GM19351 (cell line): ENCODE data around the gene SIN3A.
"Not testable (repeated sequence)": the region's sequence is repeated elsewhere in the genome, so short reads cannot be mapped to it uniquely, and the experiment has no call there.

Source experiments
- ATAC-seq: cut with Tn5 transposase; IDR thresholded peaks from one replicate; pipeline ENCODE4 v1.9.1; 2021; ENCODE audit warnings: mild to moderate bottlenecking, moderate library complexity; ENCODE audit not compliant: unreplicated experiment

SIN3A gene

DNA sequence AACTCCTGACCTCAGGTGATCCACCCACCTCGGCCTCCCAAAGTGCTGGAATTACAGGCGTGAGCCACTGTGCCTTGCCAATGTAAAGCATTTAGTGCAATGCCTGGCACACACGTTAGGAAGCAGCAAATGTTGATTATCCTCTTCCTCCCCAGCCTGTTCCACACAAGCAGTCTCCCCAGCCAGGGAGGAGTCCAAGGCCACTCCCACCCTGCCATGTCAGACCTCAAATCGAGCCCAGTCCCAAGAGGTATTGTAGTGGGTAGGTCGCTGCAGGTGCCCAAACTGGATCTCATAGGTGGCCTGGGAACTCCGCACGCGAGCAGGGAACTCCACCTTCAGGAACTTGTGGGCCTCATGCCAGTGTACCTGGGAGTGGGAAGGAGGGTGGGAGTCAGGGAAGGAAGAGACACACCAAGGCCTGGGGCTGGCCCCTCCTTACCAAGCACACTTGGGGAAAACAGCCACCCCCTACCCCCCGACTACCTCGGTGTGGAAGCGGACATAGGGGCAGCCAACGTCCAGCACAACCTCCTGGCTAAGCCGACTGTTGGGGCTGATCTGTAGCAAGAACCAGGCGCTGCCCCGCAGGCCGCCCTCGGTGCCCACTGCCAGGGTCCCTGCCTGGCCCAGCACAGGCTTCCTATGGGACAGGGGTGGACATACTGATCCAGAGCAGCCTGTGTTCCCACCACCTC lies 93.4 kb downstream of the SIN3A start:
- ATAC-seq: no peak

DNA sequence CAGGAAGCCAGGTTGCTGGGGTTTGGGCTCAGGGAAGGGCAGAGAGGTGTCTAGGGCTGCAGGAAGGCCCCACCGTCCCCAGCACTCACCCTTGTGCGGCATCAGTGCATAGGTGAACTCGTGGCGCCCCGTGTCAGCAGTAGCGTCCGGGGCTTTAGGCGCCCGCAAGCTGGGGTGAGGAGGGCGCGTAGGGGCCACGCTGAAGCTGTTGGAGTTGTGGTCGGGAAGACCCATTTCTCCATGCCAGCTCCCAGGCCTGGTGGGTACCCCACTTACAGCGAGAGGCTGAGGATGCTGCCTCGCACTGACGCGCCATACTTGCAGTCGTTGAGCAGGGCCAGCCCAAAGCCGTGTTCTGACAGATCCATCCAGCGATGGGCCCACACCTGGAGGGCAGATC lies 95.0 kb downstream of the SIN3A start:
- ATAC-seq: no peak

DNA sequence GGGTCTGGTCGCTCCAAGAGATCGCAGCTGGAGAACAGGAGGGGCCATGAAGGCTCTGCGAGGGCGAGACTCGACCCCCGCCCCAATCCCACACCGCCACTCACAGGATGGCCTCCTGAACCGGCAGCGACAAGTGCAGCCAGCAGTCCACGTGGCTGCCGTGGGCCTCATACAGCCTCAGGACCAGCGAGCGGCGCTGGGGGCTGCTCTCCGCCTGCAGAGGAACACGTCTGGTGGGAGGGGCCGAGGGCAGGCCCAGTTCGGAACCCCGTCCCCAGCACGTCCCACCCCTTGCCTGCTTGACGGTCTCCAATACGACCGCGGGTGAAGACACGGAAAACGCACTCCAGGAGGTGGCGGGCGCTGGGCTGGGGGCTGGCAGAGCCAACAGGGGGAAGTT lies 95.5 kb downstream of the SIN3A start:
- ATAC-seq: no peak

DNA sequence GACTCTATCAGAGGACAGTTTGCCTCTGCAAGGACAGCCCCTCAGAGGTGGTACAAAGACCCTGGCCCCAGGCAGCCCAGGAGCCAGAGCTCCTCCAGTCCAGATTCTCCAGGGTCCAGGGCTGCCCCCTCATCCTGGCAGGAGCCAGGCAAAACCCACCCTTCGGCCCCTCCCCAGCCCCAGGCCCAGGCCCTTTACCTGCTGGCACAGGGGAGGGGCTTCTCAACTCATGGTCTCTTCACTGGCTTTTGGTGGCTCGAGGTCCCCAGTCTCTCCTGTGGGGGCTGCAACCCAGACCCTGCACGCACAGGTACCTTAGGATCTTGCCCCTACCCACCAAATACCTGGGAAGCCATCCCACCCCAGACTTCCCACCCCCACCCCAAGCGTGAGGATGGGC lies 96.1 kb downstream of the SIN3A start:
- ATAC-seq: no peak

DNA sequence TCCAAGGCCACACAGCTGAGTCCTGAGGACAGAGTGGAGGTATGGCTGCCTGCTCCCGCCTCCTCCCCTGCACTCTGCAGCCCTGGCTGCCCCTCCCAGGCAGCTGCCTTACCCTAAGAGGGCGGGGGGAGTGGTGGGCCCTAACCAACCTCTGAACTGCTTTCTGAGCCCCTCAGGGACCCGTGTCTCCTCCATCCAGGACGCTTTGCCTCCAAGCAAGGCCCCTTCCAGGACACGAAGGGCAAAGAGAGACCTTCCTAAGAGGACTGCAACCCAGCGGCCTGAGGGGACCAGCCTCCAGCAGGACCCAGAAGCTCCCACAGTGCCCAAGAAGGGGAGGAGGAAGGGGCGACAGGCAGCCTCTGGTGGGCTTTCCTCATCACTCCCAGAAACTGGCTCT lies 97.0 kb downstream of the SIN3A start:
- no peak for ATAC-seq

DNA sequence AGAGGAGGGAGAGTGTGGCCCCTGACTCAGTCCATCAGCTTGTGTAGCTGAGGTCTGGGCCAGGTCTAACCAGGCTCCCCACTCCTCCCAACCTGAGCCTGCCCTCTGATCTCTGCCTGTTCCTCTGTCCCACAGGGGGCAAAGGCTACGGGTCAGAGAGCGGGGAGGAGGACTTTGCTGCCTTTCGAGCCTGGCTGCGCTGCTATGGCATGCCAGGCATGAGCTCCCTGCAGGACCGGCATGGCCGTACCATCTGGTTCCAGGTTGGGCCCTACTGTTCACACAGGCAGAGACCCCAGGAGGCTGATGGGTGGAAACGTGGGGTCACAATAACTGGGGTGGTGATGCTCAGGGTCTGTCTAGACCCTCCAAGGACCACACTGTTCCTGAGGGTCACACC lies 97.9 kb downstream of the SIN3A start:
- ATAC-seq: no peak

DNA sequence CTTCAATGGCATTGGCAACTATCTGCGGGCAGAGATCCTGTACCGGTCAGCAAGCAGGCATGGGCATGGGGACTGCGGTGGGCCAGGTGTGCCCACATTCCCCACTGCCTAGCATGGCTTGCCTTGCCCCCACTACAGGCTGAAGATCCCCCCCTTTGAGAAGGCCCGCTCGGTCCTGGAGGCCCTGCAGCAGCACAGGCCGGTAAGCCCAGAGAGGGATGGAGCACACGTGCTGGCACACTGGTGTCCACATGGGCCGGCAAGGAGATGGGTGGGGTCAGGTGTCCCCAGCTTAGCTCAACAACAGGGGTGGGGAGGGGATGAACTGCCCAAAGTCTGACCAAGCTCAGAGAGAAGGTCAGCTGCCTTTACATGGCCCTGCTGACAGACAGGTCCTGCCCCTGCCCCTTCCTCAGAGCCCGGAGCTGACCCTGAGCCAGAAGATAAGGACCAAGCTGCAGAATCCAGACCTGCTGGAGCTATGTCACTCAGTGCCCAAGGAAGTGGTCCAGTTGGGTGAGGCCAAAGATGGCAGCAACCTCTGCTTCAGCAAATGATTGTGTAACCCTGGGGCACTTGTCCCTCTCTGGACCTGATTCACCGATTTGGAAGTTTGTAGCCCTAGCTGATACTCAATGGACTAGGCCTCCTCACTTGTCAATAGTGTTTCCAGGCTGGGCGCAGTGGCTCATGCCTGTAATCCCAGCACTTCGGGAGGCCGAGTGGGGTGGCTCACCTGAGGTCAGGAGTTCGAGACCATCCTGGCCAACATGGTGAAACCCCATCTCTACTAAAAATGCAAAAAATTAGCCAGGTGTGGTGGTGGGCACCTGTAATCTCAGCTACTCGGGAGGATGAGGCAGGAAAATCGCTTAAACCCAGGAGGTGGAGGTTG lies 99.1 kb downstream of the SIN3A start:
- no peak for ATAC-seq

DNA sequence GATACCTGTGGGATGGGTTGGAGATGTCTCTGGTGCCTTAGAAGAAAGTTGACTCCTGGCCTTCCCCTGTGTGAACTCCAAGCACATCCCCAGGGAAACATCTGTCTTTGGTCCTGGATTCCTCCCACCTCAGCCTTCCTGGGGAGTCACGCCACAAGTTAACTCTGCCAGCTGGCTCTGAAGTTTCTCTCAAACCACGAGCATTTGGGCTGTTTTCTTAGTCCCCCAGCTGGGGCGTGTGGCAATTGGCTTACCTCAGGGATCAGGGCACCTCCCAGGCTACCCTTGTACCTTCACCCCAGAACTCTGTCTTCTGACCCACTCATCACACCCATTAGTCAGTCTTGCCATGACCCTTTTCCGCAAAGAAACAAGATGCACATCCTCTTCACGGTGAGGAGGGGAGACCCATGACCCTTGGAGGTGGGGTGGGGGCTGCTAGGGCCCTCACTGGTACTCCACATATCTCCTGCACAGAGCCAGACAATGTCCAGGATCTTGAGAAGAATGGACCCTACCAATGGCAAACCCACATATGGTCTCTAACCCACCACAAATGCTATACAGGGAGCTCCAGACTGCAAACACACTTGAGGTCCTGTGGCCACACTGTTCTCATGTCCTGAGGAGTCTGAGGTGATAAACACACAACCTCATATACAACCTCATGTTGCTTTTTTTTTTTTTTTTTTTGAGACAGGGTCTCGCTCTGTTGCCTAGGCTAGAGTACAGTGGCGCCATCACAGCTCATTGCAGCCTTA lies 100.7 kb downstream of the SIN3A start:
- ATAC-seq: no peak

DNA sequence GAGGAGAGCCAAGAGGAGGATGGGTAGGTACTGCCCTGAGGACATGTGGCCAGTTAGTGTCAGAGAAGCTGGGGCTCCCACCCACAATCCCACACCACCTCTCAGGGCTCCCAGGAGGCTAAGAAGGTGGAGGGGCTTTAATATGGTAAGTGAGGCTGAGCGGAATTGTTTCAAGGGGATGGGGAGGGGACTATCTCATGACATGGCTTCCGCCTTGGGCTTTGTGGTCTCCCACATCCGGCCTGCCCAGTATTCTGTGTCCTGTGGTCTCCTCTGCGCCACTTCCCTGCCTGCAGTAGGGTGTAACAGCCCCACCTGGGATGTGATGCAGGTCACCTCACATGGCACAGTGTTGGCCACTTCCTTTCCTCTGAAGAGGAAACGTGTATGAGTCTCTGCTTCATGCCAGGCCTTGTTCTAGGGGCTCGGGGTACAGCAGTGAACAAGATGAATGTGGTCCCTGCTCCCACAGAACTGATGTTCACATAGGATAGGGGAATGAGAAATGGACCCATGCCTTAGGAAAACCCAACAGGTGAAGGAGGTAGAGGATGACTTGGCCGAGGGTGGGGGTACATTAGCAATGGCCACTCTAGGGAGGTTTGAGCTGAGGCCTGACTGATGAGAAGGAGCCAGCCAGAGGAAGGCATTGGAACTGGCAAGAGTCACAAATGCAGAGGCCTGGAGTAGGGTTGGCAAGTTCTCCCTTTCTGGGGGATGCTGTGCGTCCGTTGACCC lies 101.5 kb downstream of the SIN3A start:
- ATAC-seq: peak; percentile 62

DNA sequence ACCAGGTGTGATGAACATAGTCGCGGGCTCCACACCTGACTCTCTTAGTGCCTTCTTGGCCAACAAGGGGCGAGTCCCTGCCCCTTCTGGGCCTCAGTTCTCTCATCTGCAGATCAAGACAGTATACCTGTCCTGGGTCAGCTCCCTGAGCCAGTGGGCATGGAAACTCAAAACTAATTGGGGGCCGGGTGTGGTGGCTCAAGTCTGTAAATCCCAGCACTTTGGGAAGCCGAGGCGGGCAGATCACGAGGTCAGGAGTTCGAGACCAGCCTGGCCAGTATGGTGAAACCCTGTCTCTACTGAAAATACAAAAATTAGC lies 102.2 kb downstream of the SIN3A start:
- ATAC-seq: not testable (repeated sequence)

DNA sequence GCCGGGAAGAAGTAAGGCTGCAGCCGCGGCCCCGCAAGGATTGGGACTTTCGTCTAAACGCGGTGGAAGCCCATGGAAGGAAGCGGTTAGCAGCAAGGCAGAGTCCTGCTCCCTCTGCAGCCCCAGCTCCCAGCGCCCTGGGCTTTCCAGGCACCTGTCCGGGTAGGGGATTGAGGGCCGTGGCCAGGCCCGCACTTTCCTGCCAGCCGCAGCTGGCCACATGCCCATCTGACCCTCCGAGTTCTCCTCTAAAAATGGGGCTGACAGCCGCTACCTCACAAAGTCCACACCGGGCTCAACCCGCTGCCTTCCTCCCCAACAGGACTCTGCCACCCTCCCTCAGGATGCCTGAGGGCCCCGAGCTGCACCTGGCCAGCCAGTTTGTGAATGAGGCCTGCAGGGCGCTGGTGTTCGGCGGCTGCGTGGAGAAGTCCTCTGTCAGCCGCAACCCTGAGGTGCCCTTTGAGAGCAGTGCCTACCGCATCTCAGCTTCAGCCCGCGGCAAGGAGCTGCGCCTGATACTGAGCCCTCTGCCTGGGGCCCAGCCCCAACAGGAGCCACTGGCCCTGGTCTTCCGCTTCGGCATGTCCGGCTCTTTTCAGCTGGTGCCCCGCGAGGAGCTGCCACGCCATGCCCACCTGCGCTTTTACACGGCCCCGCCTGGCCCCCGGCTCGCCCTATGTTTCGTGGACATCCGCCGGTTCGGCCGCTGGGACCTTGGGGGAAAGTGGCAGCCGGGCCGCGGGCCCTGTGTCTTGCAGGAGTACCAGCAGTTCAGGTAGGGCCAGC lies 102.7 kb downstream of the SIN3A start:
- ATAC-seq: no peak

DNA sequence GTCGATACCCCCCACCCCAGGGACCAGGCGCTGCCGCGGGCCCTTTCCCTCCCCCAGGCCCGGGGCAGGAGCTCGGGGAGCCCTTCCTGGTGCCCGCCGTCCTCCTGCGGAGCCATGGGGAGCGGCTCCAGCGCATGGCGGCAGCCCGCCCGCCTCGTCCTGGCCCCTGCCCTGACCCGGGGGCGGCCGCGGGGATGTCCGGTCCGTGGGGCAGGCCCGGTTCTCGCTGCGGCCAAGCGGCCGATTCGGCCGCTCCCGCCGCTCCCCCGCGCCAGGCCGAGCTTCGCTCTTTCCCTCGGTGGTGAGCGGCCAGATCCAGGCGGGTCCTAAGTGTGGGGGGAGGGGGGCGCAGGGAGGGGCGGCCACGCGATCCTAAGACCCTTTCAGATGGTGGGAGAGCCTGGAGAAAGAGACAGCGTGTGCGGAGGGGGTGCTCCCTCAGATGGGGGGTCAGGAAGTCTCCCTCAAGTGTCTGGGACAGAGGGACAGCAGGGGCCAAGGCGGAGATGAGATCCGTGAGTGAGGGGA lies 103.4 kb downstream of the SIN3A start:
- ATAC-seq: no peak

DNA sequence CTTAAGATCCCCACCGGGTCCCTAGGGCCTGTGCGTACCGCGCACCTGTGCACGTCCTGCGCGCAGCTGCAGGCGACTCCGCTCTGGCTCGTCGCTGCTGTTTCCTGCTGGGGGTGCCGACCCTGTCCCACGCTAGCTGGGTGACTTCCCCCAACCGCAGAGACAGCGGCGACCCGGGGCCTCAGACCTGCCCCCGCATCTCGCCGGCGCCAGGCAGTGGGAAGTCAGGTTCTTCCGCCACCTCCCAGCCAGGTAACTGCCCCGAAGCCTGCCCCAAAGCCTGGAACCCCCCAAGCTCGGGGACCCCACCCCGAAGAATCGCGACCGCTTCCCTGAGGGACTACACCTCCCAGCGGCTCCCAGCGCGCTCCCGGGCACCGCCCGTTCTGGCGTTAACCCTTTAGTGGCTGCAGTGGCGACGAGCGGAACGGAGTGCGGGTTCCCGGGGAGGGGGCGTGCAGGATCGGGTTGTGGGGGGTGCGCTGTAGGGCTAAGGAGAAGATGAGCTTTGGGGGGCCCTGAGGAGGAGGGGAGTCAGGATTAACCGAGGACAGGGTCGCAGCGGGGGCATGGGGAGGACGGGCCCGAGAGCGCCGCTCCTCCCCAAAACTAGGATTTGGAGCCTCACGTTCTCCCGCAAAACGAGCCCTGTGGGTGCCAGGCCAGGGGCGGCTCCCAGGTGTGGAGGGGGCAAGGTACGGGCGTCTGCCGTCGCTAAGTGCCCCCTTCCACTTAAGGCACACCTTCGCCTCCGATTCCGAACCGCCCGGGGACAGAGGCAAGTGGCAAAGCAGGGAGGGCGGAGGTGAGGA lies 104.1 kb downstream of the SIN3A start:
- ATAC-seq: peak; percentile 48

DNA sequence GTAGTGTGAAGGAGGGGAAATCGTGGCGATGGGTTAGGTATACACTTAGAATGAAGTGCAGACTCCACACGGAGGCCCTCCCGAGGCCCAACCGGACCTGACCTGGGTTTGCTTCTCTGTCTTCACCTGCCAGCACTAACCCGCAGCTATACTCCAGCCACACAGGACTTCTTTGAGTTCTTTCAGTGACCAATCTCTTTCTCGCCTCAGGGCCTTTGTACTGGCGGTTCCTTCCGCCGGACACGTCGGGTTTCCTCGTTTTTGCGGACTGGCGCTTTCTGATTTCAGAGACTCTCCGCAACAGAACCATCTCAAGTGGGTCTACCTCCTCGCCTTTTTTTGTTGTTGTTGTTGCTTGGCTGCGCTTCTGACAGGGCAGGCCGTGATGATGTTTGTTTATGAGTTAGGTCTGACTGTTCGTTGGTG lies 104.7 kb downstream of the SIN3A start, which contains the start of gene NEIL1:
NEIL1 (plus strand) TSS at position 244 of the 426 bp plus-strand sequence. CDS start 1,867 bp downstream, outside the sequence.
- no peak for ATAC-seq

DNA sequence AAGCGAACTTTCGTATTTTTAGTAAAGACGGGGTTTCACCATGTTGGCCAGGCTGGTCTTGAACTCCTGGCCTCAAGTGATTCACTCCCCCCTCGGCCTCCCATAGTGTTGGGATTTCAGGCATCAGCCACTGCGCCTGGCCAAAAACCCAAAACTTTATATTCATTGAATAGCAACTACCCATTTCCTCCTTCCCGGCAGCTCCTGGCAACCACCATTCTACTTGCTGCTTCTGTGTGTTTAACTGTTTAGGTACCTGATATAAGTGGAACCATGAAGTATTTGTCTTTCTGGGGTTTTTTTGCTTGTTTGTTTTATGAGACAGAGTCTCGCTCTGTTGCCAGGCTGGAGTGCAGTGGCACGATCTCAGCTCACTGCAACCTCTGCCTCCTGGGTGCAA lies 107.5 kb downstream of the SIN3A start:
- not testable (repeated sequence) for ATAC-seq

DNA sequence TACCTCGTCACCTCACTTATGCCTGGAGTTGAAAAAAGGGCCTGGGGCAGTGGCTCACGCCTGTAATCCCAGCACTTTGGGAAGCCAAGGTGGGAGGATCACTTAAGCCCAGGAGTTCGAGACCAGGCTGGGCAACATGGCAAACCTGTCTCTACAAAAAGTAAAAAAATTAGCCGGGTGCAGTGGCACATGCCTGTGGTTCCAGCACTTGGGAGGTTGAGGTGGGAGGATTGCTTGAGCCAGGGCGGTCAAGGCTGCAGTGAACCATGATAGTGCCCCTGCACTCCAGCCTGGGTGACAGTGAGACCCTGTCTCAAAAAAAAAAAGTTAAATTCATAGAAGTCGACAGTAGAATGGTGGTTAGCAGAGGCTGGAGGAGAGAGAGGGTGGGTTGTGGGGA lies 109.3 kb downstream of the SIN3A start:
- ATAC-seq: no peak

DNA sequence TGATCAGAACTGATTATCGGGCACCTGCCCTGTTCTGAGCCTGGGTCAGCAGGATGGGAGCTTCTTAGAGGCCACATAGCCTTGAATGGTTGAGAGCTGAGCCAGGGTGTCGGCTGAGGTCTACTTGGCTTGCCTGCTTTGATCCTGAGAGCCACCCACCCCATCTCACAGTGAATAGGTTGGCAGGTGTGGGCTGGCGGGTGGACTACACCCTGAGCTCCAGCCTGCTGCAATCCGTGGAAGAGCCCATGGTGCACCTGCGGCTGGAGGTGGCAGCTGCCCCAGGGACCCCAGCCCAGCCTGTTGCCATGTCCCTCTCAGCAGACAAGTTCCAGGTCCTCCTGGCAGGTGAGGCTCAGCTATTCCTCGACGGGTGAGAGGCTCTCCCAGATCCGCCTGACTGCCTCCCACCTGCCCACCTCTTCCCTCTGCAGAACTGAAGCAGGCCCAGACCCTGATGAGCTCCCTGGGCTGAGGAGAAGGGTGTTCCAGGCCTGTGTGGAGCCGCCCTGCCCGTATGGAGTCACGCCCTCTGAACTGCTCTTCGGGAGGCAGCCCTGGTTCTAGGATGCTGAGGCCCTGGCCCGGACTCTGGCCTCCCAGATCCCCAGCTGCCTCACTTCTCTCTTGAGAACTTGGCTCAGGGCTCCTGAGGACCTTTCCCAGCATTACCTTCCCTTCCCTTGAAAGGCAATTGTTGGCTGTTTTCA lies 111.8 kb downstream of the SIN3A start:
- ATAC-seq: no peak

DNA sequence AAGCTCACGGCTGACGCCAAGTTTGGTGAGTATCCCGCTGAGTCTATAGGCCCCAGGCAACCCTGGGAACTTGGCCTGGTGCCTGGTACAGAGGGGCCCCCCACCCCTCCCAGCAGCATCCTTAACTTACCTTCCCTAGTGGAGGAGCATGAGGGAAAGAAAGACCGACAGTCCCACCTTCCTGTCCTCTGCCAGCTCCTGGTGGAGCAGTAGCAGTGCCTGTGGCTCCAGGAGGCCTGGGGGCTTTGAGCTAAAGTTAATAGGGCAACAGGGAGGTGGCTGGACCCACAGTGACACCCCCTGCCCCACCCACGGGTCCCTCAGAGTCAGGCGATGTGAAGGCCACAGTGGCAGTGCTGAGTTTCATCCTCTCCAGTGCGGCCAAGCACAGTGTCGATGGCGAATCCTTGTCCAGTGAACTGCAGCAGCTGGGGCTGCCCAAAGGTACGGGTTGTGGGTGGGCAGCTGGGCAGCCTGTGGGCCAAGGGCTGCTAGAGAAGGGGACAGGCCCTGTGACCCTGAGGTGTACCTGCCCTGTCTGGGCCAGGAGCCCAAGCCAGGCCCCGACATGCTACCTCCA lies 112.7 kb downstream of the SIN3A start:
- ATAC-seq: no peak
